ENCODE measurements around the gene CNOT11. TPM values are rescaled to one million over a fixed set of nuclear protein-coding genes. Genes with fewer than 3 reads are reported as not detected.

Gene CNOT11
- total RNA-seq, 1 experiment from 2014 or later, result 51.7 TPM

Small RNA genes within 50 kb of the gene (microRNA-seq; reads per million reads assigned to microRNA genes)
- gene MIR5696, result 3.8 reads per million, percentile 10 among the genes with 10 or more reads in this experiment

Other genes starting within 250 kb of the CNOT11 start
- 5.1 and 8.6 TPM in 2 replicates for gene TBC1D8, start 101.5 kb upstream of the CNOT11 start, total RNA-seq (2021)
- gene RNF149, start 55.8 kb downstream of the CNOT11 start, total RNA-seq (2021), result 26.8 and 27.1 TPM in 2 replicates
- gene CREG2, start 134.6 kb downstream of the CNOT11 start, total RNA-seq (2021), result not detected in 2 replicates
- not detected in 2 replicates for gene RFX8, start 222.2 kb downstream of the CNOT11 start, total RNA-seq (2021)

Data from A673 (cell line).